ENCODE data around the gene ZNF768.
A peak's percentile ranks its signal among the peaks of the same experiment; 100 is the strongest.

ZNF768 gene

GRCh38 chr16:30567991-30568638 lies 41.7 kb upstream of the ZNF768 start:
- DNase-seq (ENCODE audit: low read depth), result peak; percentile 78
- TF ChIP-seq, protein P1, sequence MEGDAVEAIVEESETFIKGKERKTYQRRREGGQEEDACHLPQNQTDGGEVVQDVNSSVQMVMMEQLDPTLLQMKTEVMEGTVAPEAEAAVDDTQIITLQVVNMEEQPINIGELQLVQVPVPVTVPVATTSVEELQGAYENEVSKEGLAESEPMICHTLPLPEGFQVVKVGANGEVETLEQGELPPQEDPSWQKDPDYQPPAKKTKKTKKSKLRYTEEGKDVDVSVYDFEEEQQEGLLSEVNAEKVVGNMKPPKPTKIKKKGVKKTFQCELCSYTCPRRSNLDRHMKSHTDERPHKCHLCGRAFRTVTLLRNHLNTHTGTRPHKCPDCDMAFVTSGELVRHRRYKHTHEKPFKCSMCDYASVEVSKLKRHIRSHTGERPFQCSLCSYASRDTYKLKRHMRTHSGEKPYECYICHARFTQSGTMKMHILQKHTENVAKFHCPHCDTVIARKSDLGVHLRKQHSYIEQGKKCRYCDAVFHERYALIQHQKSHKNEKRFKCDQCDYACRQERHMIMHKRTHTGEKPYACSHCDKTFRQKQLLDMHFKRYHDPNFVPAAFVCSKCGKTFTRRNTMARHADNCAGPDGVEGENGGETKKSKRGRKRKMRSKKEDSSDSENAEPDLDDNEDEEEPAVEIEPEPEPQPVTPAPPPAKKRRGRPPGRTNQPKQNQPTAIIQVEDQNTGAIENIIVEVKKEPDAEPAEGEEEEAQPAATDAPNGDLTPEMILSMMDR (conservative IDR thresholded peaks at IDR 0.05; ENCODE audit: low read length), result no peak
- H3K4me3 ChIP-seq (ENCODE audit: low read length), result no peak overlapping the region

GRCh38 chr16:30567160-30567990 lies 41.0 kb upstream of the ZNF768 start:
- no peak overlapping the region for H3K4me3 ChIP-seq (ENCODE audit: low read length)
- DNase-seq (ENCODE audit: low read depth), result no peak
- TF ChIP-seq, protein P1 (conservative IDR thresholded peaks at IDR 0.05; ENCODE audit: low read length), result no peak

DNA sequence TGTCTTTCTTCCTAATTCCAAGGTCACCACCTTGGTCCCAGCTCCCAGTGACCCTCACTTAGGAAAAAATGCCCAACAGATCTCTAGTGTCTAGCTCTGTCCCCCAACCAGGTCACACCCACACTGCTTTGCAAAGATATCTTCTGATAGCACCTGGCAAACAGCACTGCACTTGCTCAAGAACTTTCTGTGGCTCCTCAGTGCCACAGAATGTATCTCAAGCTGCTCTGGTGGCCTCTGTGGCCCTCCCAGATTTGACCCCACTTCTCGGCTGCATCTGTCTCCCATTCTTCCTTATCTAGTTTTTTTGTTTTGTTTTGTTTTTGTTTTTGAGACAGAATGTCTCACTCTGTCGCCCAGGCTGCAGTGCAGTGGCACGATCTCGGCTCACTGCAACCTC lies 40.2 kb upstream of the ZNF768 start:
- DNase-seq (ENCODE audit: low read depth), result no peak
- TF ChIP-seq, protein P1 (conservative IDR thresholded peaks at IDR 0.05; ENCODE audit: low read length), result no peak
- H3K4me3 ChIP-seq (ENCODE audit: low read length), result no peak overlapping the region

- TF ChIP-seq, protein P1 (conservative IDR thresholded peaks at IDR 0.05; ENCODE audit: low read length), result no peak
- no peak overlapping the region for H3K4me3 ChIP-seq (ENCODE audit: low read length)
- no peak for DNase-seq (ENCODE audit: low read depth)
Observed at GRCh38 chr16:30565984-30566383, 39.6 kb upstream of the ZNF768 start.

DNA sequence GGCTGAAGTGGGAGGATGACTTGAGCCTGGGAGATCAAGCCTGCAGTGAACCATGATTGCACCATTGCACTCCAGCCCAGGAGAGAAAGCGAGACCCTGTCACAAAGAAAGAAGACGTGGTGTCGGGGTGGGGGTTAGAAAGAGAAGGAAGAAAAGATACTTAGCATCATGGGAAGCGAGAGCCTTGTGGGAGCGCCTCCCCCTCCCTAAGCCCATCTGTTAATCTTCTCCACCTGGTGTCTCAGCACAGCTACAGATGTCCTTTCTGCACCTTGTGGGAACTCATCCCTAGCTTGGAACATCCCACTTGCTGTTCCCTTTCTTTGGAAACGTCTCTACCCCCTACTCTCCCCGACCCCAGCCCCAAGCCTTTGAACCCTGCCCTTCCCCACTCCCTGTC lies 39.2 kb upstream of the ZNF768 start:
- TF ChIP-seq, protein P1 (conservative IDR thresholded peaks at IDR 0.05; ENCODE audit: low read length), result no peak
- no peak for DNase-seq (ENCODE audit: low read depth)
- H3K4me3 ChIP-seq (ENCODE audit: low read length), result no peak overlapping the region

DNA sequence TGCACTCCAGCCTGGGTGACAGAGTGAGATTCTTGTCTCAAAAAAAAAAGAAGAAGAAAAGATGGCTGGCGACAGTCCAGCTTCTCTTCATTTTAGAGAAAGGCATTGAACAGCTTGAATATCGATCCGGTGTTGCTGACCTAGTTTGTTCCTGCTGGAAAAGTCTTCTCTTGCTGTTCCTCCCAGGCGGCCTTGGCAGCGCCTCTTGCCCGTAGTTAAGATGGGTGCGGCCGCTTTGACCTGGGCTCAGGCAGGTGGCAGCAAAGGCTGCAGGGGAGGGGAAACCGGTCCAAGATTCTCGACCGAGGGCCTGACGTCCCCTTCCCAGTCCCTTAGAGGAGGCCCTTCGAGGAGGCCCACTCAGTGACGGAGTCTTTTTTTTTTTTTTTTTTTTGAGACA lies 35.7 kb upstream of the ZNF768 start:
- H3K4me3 ChIP-seq (ENCODE audit: low read length), result no peak overlapping the region
- TF ChIP-seq, protein P1 (conservative IDR thresholded peaks at IDR 0.05; ENCODE audit: low read length), result no peak
- DNase-seq (ENCODE audit: low read depth), result no peak
